Measurements from ENCODE around the gene EXOSC9. TPM values are rescaled to one million over a fixed set of nuclear protein-coding genes. Genes with fewer than 3 reads are reported as not detected.

EXOSC9 gene
- polyA plus RNA-seq, 1 donor from 2014 or later: 67.4 TPM

- no peaks in the 10 kb centered on the region for H3K79me2 ChIP-seq (replicated peaks; ENCODE audit: insufficient read depth, low read length)
- no peak overlapping the region for H3K4me3 ChIP-seq (ENCODE audit: low read length)
- H3K36me3 ChIP-seq (ENCODE audit: insufficient read depth, low read length): no peaks in the 10 kb centered on the region
- no peak overlapping the region for H3K9ac ChIP-seq (ENCODE audit: low read length)
- no peaks in the 10 kb centered on the region for H4K20me1 ChIP-seq (ENCODE audit: insufficient read depth)
- no peak for TF ChIP-seq TAF1 (IDR thresholded peaks at IDR 0.05; ENCODE audit: low read depth)
- TF ChIP-seq RAD21 (conservative IDR thresholded peaks at IDR 0.05): no peak
- no peak for TF ChIP-seq EP300 (conservative IDR thresholded peaks at IDR 0.05; ENCODE audit: poor library complexity, severe bottlenecking)
- no peak for TF ChIP-seq MXI1 (conservative IDR thresholded peaks at IDR 0.05; ENCODE audit: poor library complexity, severe bottlenecking)
- TF ChIP-seq REST (IDR thresholded peaks at IDR 0.05; ENCODE audit: borderline replicate concordance): no peak
- TF ChIP-seq POLR2AphosphoS5 (IDR thresholded peaks at IDR 0.05): no peak
- no peak for TF ChIP-seq CTCF (IDR thresholded peaks at IDR 0.05; ENCODE audit: poor library complexity, severe bottlenecking)
- TF ChIP-seq SMC3 (conservative IDR thresholded peaks at IDR 0.05; ENCODE audit: poor library complexity): no peak
- no peak for TF ChIP-seq EZH2 (IDR thresholded peaks at IDR 0.05; ENCODE audit: borderline replicate concordance, insufficient read depth, low read length, poor library complexity, severe bottlenecking)
- H3K27me3 ChIP-seq (ENCODE audit: insufficient read depth, low read depth, low read length): no peaks in the 10 kb centered on the region
- H3K27ac ChIP-seq (ENCODE audit: low read length): no peak overlapping the region
- H3K9me2 ChIP-seq (ENCODE audit: insufficient read depth, low read length): no peaks in the 10 kb centered on the region
- no peak overlapping the region for H3K4me2 ChIP-seq (ENCODE audit: low read length)
- H3K9me3 ChIP-seq (ENCODE audit: low read length): no peaks in the 10 kb centered on the region
- no peak overlapping the region for H2AFZ ChIP-seq (ENCODE audit: low read depth, low read length)
- H3F3A ChIP-seq (ENCODE audit: insufficient read depth, low read length, poor library complexity, severe bottlenecking): no peaks in the 10 kb centered on the region
Measured at GRCh38 chr4:121773883-121774282, 27.2 kb upstream of the EXOSC9 start.

GRCh38 chr4:121776610-121777401 lies 24.3 kb upstream of the EXOSC9 start:
- Histone ChIP-seq H3K9me3 (ENCODE audit: low read length) (no peaks in the 10 kb centered on the region), H3K4me3 (ENCODE audit: low read length) (no peak overlapping the region), H3K9ac (ENCODE audit: low read length) (no peak overlapping the region), H3K27me3 (ENCODE audit: insufficient read depth, low read depth, low read length) (no peaks in the 10 kb centered on the region), H3K9me2 (ENCODE audit: insufficient read depth, low read length) (no peaks in the 10 kb centered on the region), H3K36me3 (ENCODE audit: insufficient read depth, low read length) (no peaks in the 10 kb centered on the region), H3K27ac (ENCODE audit: low read length) (no peak overlapping the region), H3F3A (ENCODE audit: insufficient read depth, low read length, poor library complexity, severe bottlenecking) (no peaks in the 10 kb centered on the region), H3K4me2 (ENCODE audit: low read length) (no peak overlapping the region), H4K20me1 (ENCODE audit: insufficient read depth) (no peaks in the 10 kb centered on the region), H2AFZ (ENCODE audit: low read depth, low read length) (no peak overlapping the region), H3K79me2 (replicated peaks; ENCODE audit: insufficient read depth, low read length) (no peaks in the 10 kb centered on the region)
- TF ChIP-seq MXI1 (conservative IDR thresholded peaks at IDR 0.05; ENCODE audit: poor library complexity, severe bottlenecking): no peak
- TF ChIP-seq POLR2AphosphoS5 (IDR thresholded peaks at IDR 0.05): no peak
- TF ChIP-seq EP300 (conservative IDR thresholded peaks at IDR 0.05; ENCODE audit: poor library complexity, severe bottlenecking): no peak
- TF ChIP-seq RAD21 (conservative IDR thresholded peaks at IDR 0.05): no peak
- TF ChIP-seq REST (IDR thresholded peaks at IDR 0.05; ENCODE audit: borderline replicate concordance): no peak
- no peak for TF ChIP-seq TAF1 (IDR thresholded peaks at IDR 0.05; ENCODE audit: low read depth)

Measured in neural cell (in vitro differentiated cells).